Activated T-cell treated with anti-CD3 and anti-CD28 coated beads for 48 hours (primary cell): Measurements from ENCODE around the gene EGFL6.
A peak's percentile ranks its signal among the peaks of the same experiment; 100 is the strongest.
"Not testable (repeated sequence)": the region's sequence is repeated elsewhere in the genome, so short reads cannot be mapped to it uniquely, and the experiment has no call there.

Source experiments
- DNase-seq: peaks from one replicate; pipeline ENCODE4 v3.0.0-alpha.2; 2020; ENCODE audit warnings: low read depth

EGFL6 gene

GRCh38 chrX:13652850-13653693 lies 83.7 kb downstream of the EGFL6 start, which contains the start of gene TCEANC:
TCEANC (plus strand) TSS chrX:13653141; CDS start chrX:13662509, 9,368 bp downstream.
- peak; percentile 87 for DNase-seq

GRCh38 chrX:13654116-13654515 lies 84.7 kb downstream of the EGFL6 start:
- DNase-seq: no peak

- DNase-seq: no peak
Observed at GRCh38 chrX:13655674-13656073, 86.3 kb downstream of the EGFL6 start.

GRCh38 chrX:13658602-13659001 lies 89.2 kb downstream of the EGFL6 start:
- DNase-seq: no peak

- DNase-seq: no peak
Observed at GRCh38 chrX:13659063-13659462, 89.7 kb downstream of the EGFL6 start.

- DNase-seq: no peak
Observed at GRCh38 chrX:13661735-13662288, 92.4 kb downstream of the EGFL6 start.

GRCh38 chrX:13662355-13662791 lies 93.0 kb downstream of the EGFL6 start:
- no peak for DNase-seq

- no peak for DNase-seq
Observed at GRCh38 chrX:13664020-13664419, 94.6 kb downstream of the EGFL6 start.

- no peak for DNase-seq
Observed at GRCh38 chrX:13666836-13667235, 97.4 kb downstream of the EGFL6 start.

GRCh38 chrX:13667919-13668318 lies 98.5 kb downstream of the EGFL6 start:
- DNase-seq: no peak

- peak; percentile 31 for DNase-seq
Observed at GRCh38 chrX:13669246-13669737, 99.9 kb downstream of the EGFL6 start.

GRCh38 chrX:13669755-13670154 lies 100.4 kb downstream of the EGFL6 start:
- not testable (repeated sequence) for DNase-seq

- DNase-seq: no peak
Observed at GRCh38 chrX:13670197-13670596, 100.8 kb downstream of the EGFL6 start.

- DNase-seq: no peak
Observed at GRCh38 chrX:13673016-13673415, 103.6 kb downstream of the EGFL6 start.

GRCh38 chrX:13676885-13677284 lies 107.5 kb downstream of the EGFL6 start:
- no peak for DNase-seq

GRCh38 chrX:13679700-13680099 lies 110.3 kb downstream of the EGFL6 start:
- DNase-seq: not testable (repeated sequence)

- no peak for DNase-seq
Observed at GRCh38 chrX:13681595-13681994, 112.2 kb downstream of the EGFL6 start.
